ENCODE measurements around the gene GNA15.

GRCh38 chr19:3133793-3134116, 2.1 kb upstream of the GNA15 start:
- TF ChIP-seq POLR2A (IDR thresholded peaks at IDR 0.05; ENCODE audit: low read depth, low read length) (no peak), MAX (IDR thresholded peaks at IDR 0.05; ENCODE audit: insufficient read depth, insufficient read length) (no peak), POLR2AphosphoS5 (IDR thresholded peaks at IDR 0.05; ENCODE audit: insufficient read depth, low read depth, low read length) (no peak)
- TF ChIP-seq, protein P1, sequence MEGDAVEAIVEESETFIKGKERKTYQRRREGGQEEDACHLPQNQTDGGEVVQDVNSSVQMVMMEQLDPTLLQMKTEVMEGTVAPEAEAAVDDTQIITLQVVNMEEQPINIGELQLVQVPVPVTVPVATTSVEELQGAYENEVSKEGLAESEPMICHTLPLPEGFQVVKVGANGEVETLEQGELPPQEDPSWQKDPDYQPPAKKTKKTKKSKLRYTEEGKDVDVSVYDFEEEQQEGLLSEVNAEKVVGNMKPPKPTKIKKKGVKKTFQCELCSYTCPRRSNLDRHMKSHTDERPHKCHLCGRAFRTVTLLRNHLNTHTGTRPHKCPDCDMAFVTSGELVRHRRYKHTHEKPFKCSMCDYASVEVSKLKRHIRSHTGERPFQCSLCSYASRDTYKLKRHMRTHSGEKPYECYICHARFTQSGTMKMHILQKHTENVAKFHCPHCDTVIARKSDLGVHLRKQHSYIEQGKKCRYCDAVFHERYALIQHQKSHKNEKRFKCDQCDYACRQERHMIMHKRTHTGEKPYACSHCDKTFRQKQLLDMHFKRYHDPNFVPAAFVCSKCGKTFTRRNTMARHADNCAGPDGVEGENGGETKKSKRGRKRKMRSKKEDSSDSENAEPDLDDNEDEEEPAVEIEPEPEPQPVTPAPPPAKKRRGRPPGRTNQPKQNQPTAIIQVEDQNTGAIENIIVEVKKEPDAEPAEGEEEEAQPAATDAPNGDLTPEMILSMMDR (IDR thresholded peaks at IDR 0.05; ENCODE audit: extremely low read depth in 1 of 2, insufficient read depth in 1 of 2, low read depth in 1 of 2, low read length in 2 of 2) = no peak

Data from endothelial cell of umbilical vein (primary cell).